Measurements from ENCODE around the gene ARFIP1.
"Not testable (repeated sequence)": the region's sequence is repeated elsewhere in the genome, so short reads cannot be mapped to it uniquely, and the experiment has no call there.

Gene ARFIP1

GRCh38 chr4:152848508-152848907, 68.8 kb downstream of the ARFIP1 start:
- DNase-seq, result no peak

- no peak for DNase-seq
Measured at GRCh38 chr4:152849350-152849749, 69.6 kb downstream of the ARFIP1 start.

GRCh38 chr4:152850377-152850776, 70.6 kb downstream of the ARFIP1 start:
- no peak for DNase-seq

GRCh38 chr4:152851226-152851625, 71.5 kb downstream of the ARFIP1 start:
- DNase-seq, result no peak

- no peak for DNase-seq
Measured at GRCh38 chr4:152853293-152853692, 73.5 kb downstream of the ARFIP1 start.

- DNase-seq, result not testable (repeated sequence)
Measured at GRCh38 chr4:152854016-152854415, 74.3 kb downstream of the ARFIP1 start.

- DNase-seq, result no peak
Measured at GRCh38 chr4:152856960-152857359, 77.2 kb downstream of the ARFIP1 start.

- no peak for DNase-seq
Measured at GRCh38 chr4:152858934-152859333, 79.2 kb downstream of the ARFIP1 start.

- DNase-seq, result peak; percentile 6
Measured at GRCh38 chr4:152860046-152860445, 80.3 kb downstream of the ARFIP1 start.

GRCh38 chr4:152862608-152863007, 82.9 kb downstream of the ARFIP1 start:
- no peak for DNase-seq

- no peak for DNase-seq
Measured at GRCh38 chr4:152864361-152864760, 84.6 kb downstream of the ARFIP1 start.

GRCh38 chr4:152866432-152866993, 86.8 kb downstream of the ARFIP1 start:
- not testable (repeated sequence) for DNase-seq

- DNase-seq, result peak; percentile 75
Measured at GRCh38 chr4:152870606-152871005, 90.9 kb downstream of the ARFIP1 start.

- no peak for DNase-seq
Measured at GRCh38 chr4:152875261-152875660, 95.5 kb downstream of the ARFIP1 start.

- no peak for DNase-seq
Measured at GRCh38 chr4:152877868-152878267, 98.1 kb downstream of the ARFIP1 start.

GRCh38 chr4:152880263-152880662, 100.5 kb downstream of the ARFIP1 start:
- no peak for DNase-seq

- DNase-seq, result no peak
Measured at GRCh38 chr4:152881974-152882373, 102.2 kb downstream of the ARFIP1 start.

GRCh38 chr4:152885185-152885584, 105.4 kb downstream of the ARFIP1 start:
- no peak for DNase-seq

- no peak for DNase-seq
Measured at GRCh38 chr4:152886201-152886600, 106.4 kb downstream of the ARFIP1 start.

- DNase-seq, result no peak
Measured at GRCh38 chr4:152887981-152888380, 108.2 kb downstream of the ARFIP1 start.

- no peak for DNase-seq
Measured at GRCh38 chr4:152892974-152893373, 113.2 kb downstream of the ARFIP1 start.

- DNase-seq, result no peak
Measured at GRCh38 chr4:152894673-152895072, 114.9 kb downstream of the ARFIP1 start.

- DNase-seq, result no peak
Measured at GRCh38 chr4:152896811-152897210, 117.1 kb downstream of the ARFIP1 start.

- not testable (repeated sequence) for DNase-seq
Measured at GRCh38 chr4:152898133-152898532, 118.4 kb downstream of the ARFIP1 start.

- DNase-seq, result no peak
Measured at GRCh38 chr4:152898606-152899005, 118.9 kb downstream of the ARFIP1 start.

GRCh38 chr4:152900395-152900794, 120.6 kb downstream of the ARFIP1 start:
- DNase-seq, result no peak
